HG02623 (cell line): ENCODE measurements around the gene CENPS.
"Not testable (repeated sequence)": the region's sequence is repeated elsewhere in the genome, so short reads cannot be mapped to it uniquely, and the experiment has no call there.

Experiments
- ATAC-seq: cut with Tn5 transposase; IDR thresholded peaks from one replicate; pipeline ENCODE4 v1.9.1; 2021; ENCODE audit warnings: moderate library complexity; ENCODE audit not compliant: unreplicated experiment

The CENPS gene

DNA sequence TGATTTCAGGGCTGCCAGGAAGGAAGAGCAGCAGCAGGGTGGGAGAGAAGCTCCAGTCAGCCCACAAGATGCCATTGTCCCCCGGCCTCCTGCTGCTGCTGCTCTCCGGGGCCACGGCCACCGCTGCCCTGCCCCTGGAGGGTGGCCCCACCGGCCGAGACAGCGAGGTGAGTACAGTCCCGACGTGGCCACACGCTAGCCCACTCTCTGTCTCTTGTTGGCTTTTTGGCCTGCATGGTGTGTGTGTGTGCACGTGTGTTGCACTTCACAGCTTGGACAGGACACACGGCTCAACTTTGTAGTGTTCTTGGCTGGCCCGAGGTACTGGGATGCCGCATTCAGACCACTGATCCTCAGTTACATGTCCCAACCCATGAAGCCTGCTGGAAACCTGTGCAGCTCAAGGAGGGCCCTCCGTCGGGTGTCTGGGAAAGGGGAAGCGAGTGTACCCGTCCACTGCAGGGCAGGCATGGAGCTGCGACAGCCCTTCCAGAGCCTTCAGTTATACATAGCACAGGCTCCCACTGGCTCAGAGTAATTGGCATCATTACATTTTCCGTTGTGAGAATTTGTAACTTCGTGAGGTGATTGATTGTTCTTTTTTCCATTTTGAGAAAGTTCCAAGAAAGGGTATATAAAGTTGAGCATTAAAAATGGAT lies 20.1 kb downstream of the CENPS start:
- no peak for ATAC-seq

DNA sequence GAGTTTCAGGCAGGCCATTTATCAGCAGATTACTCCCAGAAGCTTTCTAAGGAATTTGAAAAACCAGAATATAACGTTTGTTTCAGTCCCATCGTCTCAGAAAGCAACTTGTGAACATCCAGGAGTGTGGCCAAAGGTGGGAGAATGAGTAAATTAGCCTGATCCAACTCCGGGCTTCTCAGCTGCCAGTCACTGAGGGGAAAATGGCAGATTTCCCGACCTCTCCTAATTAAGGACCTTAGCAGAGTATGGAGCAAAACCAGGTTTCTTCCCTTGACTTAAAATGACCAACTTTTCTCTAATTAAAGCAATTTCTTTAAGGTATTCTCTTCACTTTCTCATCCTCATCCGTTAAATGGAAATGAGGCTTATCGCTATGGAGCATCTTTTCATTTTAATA lies 20.6 kb downstream of the CENPS start:
- no peak for ATAC-seq

DNA sequence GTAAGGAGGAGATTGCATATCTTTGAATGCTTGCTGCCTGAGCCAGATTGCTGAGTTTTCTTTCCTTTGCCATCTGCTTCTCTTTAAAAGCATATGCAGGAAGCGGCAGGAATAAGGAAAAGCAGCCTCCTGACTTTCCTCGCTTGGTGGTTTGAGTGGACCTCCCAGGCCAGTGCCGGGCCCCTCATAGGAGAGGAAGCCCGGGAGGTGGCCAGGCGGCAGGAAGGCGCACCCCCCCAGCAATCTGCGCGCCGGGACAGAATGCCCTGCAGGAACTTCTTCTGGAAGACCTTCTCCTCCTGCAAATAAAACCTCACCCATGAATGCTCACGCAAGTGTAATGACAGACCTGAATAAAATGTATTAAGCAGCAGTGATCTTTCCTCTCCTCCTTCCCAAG lies 21.1 kb downstream of the CENPS start:
- ATAC-seq: no peak

DNA sequence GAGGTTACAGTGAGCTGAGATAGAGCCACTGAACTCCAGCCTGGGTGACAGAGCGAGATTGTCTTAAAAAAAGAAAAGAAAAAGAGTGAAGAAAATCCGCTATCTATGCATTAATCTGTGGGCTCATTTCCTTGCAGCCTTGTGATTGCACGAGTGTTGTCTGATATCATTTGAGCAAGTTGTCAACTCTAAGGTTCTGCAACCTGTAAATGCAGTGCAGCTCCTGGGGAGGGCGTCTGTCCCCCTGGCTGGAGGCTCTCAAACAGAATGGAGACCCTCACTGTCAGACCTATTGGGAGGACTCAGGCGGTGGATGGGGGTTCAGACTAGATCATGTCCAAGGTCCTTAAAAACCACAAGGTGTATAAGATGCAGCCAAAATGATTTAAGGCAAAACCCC lies 25.8 kb downstream of the CENPS start:
- ATAC-seq: no peak

DNA sequence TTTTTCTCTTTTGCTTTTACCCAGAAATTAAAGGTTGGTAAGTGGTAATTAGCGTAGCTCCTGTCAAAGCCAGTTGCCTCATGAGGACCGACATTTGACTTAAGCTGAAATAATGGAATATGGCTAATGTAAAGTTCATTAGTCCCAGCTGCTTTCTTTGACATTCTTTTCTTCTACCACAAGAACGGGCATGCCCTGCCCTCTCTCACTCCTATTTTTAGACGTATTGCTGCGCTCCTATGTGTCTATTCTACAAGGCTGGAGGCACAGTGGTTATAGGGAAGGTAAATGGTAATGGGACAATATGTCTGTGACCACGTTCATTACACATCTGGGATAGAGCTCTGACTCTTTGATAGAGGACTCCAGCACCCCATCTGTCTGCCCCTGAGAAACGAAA lies 26.4 kb downstream of the CENPS start:
- no peak for ATAC-seq

DNA sequence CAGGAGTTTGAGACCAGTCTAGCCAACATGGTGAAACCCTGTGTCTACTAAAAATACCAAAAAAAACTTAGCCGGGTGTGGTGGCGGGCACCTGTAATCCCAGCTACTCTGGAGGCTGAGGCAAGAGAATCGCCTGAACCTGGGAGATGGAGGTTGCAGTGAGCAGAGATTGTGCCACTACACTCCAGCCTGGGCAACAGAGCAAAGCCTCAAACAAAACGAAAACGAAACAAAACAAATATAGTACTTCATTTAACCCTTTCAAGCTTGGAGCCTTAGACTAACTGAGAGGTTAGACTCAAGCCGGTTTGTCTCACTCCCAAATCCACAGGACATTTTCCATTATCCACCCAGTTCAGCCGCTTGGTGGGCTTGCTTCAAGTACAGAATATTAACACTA lies 27.2 kb downstream of the CENPS start:
- not testable (repeated sequence) for ATAC-seq

DNA sequence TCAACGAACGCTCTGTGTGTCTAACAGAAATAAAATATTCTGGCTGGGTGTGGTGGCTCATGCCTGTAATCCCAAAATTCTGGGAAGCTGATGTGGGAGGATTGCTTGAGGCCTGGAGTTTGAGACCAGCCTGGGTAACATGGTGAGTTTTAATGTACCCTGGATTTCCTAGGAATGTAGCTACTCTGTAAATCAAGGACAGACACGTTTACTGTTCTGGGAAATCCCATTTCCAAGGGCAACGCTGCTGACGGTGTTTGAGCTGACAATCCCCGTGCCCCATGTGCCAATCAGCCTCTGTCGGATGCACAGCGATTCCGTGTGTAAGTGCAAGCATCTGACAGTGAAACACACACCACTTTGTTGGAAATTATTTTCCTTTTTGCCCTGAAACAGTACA lies 27.6 kb downstream of the CENPS start:
- no peak for ATAC-seq

DNA sequence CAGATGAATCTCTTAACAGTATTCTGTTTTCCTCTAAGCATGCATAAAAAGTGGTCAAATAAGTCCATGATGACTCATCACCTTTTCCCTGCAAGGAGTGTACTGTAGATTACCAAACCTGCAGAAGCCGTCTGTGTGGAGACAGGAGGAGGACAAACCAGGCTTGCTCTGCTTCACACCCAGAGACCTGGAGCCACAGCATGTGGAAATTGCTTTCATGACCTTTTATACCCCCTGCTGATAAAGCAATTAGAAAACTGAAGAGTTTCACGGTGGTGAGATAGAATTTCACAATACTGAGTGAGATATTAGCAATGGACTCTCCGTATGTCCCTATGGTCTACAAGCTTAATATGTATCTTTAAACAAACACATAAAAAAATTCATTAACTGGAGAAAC lies 29.0 kb downstream of the CENPS start:
- no peak for ATAC-seq

DNA sequence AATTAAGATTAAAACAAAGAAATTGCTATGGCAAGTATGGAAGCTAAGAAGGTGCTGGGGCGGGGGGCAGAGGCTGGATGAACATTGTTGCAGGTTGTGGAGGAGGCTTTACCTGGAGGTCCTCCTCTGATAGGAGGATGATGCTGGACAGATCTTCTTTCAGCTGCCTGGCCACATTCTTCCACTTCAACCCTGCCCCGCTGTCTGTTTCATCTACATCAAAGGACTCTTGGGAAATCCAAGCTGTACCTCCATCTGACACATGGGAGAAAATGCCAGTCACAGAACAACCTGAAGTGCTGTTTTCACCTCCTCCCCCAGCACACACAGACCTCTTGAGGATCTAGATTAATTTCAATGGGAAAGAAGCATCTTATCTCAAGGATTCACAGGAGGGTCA lies 36.8 kb downstream of the CENPS start:
- ATAC-seq: no peak

DNA sequence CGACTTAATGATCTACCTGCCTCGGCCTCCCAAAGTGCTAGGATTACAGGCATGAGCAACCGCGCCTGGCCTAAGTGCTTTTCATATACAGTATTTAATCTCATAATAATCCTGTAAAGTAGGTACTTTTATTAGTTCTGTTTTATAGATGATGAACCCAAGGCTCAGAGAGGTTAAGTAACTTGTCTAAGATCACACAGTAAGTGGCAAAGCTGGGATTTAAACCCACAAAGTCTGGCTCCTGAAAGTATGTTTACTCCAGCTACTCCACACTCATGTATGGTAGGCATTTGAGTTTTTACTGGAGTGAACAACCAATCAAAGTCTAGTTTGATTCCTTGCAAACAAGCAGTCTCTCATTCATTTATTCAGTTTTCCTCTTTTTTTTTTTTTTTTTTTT lies 39.8 kb downstream of the CENPS start:
- ATAC-seq: no peak

DNA sequence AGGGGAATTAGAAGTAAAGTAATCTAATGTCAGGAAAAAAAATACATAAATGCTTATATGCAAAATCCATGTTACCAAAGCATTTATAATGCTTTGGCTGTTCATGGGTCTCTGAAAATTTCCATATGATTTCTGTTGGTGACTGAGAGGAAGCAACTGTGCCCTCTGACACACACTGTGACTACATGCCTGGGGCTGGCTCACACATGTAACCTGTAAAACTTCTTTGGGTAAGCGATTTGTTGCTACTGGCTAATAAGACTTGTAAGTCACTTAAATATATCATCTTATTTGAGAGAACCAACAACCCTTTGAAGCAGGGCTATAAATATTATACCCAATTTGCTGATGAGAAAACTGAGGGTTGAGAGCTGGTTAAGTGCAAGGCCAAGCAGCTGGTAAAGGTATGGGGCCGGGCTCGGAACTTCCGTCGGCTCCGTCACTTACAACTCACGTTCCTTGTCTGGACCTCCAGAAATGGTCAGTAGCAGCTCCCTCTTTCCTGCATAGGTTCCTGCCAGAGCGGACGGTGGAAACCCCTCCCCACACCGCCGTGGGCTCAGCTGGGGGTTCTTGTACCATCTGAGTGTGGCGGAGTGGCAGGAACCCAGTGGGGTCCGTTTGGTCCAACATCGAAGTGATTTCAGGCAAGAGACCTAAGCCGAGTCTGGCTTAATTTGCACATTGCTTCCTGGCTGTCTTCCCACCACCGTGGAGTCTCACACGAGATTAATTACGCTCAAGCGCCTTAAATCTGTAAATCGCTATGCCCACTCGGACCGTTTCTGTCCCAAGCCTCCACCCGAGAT lies 41.4 kb downstream of the CENPS start:
- no peak for ATAC-seq

DNA sequence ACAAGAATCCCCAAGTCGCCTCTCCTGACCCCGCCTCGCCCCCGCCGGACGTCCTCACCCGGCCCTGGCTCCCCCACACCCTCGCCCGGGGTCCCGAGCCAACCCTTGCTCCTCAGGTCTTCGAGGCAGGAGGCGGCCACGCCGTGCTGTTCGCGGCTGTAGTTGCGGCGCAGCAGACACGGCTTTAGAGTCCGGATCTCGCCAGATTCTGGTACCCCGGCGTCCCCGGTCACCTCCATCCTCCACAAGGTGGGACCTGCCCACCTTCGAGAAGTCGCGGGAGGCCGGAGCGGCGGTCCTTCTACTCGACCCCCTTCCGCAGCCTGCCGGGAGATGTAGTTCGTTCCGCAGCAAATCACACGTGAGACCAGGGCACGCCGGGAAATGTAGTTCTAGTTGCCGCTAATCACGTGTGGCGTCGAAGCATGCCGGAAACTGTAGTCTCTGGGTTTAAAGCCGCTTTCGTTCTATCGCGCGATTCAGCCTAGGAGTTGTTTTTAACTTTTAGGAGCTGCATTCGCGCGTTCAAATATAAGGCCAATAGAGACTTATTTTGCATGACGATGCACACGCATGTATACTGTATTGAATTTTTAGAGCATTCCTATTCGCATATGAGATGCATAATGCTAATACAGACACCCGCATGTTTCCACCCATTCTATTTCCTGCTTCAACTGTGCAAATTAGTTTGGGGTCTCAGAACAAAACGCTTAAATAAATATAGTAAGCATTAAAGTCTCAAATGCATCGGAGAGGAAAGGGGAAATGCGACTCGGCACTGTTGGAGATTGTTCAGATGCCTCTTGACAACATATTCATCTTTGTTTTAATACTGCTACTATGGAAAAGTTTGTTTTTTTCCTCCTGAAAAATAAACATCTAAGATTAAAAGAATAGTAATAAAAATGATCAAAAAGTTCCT lies 42.2 kb downstream of the CENPS start, which contains the start of gene DFFA:
Gene DFFA, minus strand, starts transcription at position 310 of the 925 bp plus-strand sequence. Its CDS starts 71 bp downstream, at position 239.
- peak; percentile 70 for ATAC-seq

DNA sequence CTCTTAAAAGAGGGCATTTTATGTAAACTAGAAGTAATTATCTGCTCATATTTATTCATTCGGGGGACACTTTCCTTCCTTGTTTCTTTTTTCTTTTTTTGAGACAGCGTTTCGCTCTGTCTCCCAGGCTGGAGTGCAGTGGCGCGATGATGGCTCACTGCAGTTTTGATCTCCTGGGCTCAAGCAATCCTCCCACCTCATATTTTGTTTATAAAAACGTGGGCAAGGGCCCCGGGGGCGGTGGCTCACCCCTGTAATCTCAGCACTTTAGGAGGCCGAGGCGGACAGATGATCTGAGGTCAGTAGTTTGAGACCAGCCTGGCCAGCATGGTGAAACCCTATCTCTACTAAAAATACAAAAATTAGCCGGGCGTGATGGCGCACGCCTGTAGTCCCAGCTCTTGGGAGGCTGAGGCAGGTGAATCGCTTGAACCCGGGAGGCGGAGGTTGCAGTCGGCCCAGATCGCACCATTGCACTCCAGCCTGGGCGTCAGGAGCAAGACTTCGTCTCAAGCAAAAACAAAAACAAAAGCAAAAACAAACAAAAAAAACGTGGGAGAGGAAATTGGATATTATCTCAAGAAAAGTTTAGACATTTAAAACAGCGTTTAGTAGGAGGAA lies 43.0 kb downstream of the CENPS start:
- ATAC-seq: no peak

DNA sequence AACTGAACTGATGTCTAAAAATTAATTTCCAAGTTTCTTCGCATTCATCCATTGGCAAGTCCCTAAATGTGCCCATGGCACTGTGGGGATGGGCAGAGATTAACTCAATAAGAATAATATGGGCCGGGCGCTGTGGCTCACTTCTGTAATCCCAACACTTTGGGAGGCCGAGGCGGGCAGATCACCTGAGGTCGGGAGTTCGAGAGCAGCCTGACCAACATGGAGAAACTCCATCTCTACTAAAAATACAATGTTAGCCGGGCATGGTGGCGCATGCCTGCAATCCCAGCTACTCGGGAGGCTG lies 44.0 kb downstream of the CENPS start:
- not testable (repeated sequence) for ATAC-seq

DNA sequence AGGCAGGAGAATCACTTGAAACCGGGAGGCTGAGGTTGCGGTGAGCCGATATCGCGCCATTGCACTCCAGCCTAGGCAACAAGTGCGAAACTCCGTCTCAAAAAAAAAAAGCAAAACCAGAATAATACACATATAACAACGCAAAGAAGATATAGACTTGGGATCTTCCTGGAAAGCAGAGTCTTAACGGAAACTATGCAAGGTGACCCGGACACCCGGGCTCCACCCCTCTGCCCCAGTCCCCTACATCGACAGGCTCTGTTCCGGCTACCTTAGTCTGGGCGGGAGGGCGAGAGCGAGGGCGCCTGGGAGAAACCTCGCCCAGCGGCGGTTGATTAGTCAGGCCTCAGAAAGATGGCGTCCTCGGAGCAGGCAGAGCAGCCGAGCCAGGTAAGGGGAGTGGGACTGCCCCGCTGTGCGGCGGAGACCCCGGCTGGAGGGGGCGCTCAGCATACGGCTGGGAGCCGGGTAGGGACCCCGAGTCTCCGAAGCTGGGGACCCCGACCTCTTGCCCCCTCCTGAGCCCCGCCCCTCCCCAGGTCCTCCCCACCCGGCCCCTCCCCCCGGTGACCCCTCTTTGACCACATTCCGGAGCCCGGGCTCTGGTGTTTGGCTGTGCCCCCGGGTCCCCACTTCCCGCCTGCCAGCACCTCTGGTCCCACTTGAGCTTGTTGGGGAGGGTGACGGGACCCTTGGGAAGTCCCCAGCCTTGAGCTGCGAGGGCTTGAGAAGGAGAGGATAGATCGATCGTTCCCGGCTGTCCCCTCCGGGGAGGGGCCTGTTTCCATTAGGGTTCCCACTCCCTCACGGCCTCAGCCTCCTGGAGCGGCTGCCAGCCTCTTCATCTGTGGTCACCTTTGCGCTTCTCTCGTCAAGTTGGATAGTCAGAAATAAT lies 44.6 kb downstream of the CENPS start, which contains the start of gene PEX14:
Gene PEX14, plus strand, starts transcription at position 338 of the 895 bp plus-strand sequence. Its CDS starts 17 bp downstream, at position 355.
- peak; percentile 54 for ATAC-seq

DNA sequence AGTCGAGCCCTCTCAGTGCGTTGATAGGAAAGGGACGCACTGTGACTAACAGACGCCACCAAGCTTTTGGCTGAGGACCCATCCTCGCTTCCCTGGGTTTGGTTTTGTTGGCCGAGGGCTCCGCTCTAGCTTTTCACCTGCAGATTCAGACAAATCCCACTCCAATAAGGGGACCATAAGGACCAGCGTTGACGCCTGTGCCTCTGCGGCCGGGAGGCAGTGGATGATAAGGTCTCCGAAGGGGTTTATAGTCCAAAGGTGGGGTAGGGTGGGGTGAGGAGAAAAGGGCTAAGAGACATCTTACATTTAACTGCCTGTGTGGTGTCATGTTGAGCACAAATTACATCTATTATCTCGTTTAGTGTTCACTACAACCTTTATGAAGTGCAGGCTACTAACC lies 45.3 kb downstream of the CENPS start:
- ATAC-seq: no peak

DNA sequence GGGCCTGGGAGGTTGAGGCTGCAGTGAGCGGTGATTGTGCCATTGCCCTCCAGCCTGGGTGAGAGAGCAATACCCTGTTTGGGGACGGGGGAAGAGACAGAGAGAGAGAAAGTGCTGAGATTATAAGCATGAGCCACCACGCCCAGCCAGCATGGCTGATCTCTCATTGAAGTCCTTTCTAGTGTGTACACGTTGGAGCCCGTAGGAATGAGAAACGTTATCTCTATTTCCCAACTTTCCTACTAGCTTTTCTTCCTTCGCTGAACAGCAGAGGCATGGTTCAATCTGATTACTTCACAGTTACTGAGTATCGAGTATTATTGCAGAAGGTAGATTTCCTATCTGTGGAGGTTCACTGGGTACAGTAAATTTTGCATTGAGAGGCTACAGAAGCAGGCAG lies 49.1 kb downstream of the CENPS start:
- ATAC-seq: no peak

DNA sequence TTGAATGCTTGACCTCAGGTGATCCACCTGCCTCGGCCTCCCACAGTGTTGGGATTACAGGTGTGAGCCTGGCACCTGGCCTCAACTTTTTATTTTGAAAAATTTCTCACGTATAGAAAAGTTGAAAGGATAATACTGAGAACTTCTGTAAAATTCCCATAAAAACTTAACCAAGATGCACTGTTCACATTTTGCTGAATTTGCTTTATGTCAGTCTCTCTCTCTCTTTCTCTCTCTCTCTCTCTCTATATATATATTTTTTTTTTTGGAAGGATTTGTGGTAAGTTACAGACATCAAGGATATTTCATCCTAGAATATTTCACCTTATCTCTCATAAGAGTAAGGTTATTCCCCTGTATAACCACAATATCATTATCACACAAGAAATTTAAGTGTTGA lies 50.4 kb downstream of the CENPS start:
- ATAC-seq: no peak

DNA sequence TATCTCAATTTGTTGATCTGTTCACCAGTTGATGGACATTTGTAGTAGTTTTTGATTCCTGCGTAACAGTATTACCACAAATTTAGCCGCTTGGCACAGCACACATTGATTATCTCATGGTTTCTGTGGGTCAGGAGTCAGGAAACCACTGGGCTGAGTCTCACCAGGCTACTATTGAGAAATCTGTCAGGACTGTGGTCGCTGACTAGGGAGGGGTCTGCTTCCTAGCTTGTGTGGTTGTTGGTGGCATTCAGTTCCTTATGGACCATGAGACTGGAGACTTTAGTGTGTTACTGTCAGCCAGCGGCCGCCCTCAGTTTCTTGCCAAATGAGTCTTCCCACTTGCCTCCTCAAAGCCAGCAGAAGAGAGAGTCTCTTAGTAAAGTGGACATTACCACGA lies 54.3 kb downstream of the CENPS start:
- ATAC-seq: no peak
